Endothelial cell of umbilical vein (primary cell): ENCODE measurements around the gene CDC42SE1. TPM values are rescaled to one million over a fixed set of nuclear protein-coding genes. Genes with fewer than 3 reads are reported as not detected.
A peak's percentile ranks its signal among the peaks of the same experiment; 100 is the strongest.

Experiments used
- BruUV-seq: library from RNA; stranded (reverse); fragments of 400-500 nt; replicated peaks from 2 replicates; lab custom pipeline; 2021; lab: Mats Ljungman, UMichigan
- CTCF ChIA-PET: fragments of 300-600, 350-600 bp; sonication (Branson Sonifier 250); formaldehyde crosslinking; loops from one replicate; lab custom pipeline; 2021; ENCODE audit warnings: antibody characterized with exemption, inconsistent platforms; lab: Charles Lee
- POLR2A ChIA-PET: fragments of 300-600, 350-600 bp; sonication (Branson Sonifier 250); formaldehyde crosslinking; loops from one replicate; lab custom pipeline; 2021; ENCODE audit warnings: antibody characterized with exemption, inconsistent platforms; lab: Charles Lee
- DNase-seq: peaks from one replicate; pipeline ENCODE4 v3.0.0-alpha.2; 2011; ENCODE audit warnings: low read depth, low spot score
- FAIRE-seq: peaks from 2 replicates; lab custom pipeline; 2011; peaks lifted over from hg19 to GRCh38; lab: Jason Lieb, UNC
- H2AFZ ChIP-seq: 2 replicates; pipeline ENCODE4 v1.6.0; 2012; ENCODE audit warnings: low read depth, low read length, control low read depth, inconsistent platforms
- H3K27ac ChIP-seq: 2 replicates; pipeline ENCODE4 v1.5.1; 2011; ENCODE audit warnings: low read depth, mild to moderate bottlenecking, control low read depth, low read length, moderate library complexity; ENCODE audit not compliant: insufficient read depth
- H3K27me3 ChIP-seq, 2 experiments: 2 replicates each; pipeline versions ENCODE4 v1.6.0 to v1.6.1; 2011; ENCODE audit warnings: low read length in 2 of 2, mixed read lengths in 1 of 2; ENCODE audit not compliant: control insufficient read depth in 2 of 2, insufficient read depth in 2 of 2
- H3K36me3 ChIP-seq, 2 experiments: 2 replicates in 1 of 2; 3 replicates in 1 of 2; pipeline ENCODE4 v1.5.1; 2011; ENCODE audit warnings: low read length in 2 of 2, mild to moderate bottlenecking in 1 of 2, moderate library complexity in 1 of 2; ENCODE audit not compliant: control insufficient read depth in 2 of 2, insufficient read depth in 2 of 2; ENCODE audit errors: extremely low read depth in 1 of 2
- H3K4me1 ChIP-seq: 3 replicates; pipeline ENCODE4 v1.5.1; 2011; ENCODE audit warnings: mild to moderate bottlenecking, low read length; ENCODE audit not compliant: control insufficient read depth, insufficient read depth; ENCODE audit errors: extremely low read depth
- H3K4me2 ChIP-seq: 2 replicates; pipeline ENCODE4 v1.6.1; 2011; ENCODE audit warnings: low read length, control low read depth, mixed read lengths; ENCODE audit not compliant: insufficient read depth
- H3K4me3 ChIP-seq, 3 experiments: fragments of 200-600 bp in 1 of 3; sonication (generic), shearing (Covaris generic) in 1 of 3; replicated peaks in 1 of 3; 2 replicates each; pipeline ENCODE4 v1.5.1; 2011 to 2016; ENCODE audit warnings: control low read depth in 3 of 3, low read length in 3 of 3, mild to moderate bottlenecking in 2 of 3, inconsistent platforms in 1 of 3, low read depth in 1 of 3, moderate library complexity in 1 of 3; ENCODE audit not compliant: insufficient read depth in 1 of 3
- H3K79me2 ChIP-seq: 2 replicates; pipeline ENCODE4 v1.6.0; 2012; ENCODE audit warnings: low read length, inconsistent platforms; ENCODE audit not compliant: control insufficient read depth, insufficient read depth
- H3K9ac ChIP-seq: replicated peaks from 2 replicates; pipeline ENCODE3; 2011; ENCODE audit warnings: low read length, control low read depth; ENCODE audit not compliant: insufficient read depth; ENCODE audit errors: extremely low read depth
- H3K9me1 ChIP-seq: replicated peaks from 3 replicates; pipeline ENCODE4 v1.6.0; 2011; ENCODE audit warnings: mild to moderate bottlenecking, low read length; ENCODE audit not compliant: control insufficient read depth, insufficient read depth; ENCODE audit errors: extremely low read depth
- H3K9me3 ChIP-seq: replicated peaks from 2 replicates; pipeline ENCODE4 v1.5.1; 2012; ENCODE audit warnings: low read length, inconsistent platforms; ENCODE audit not compliant: control insufficient read depth, insufficient read depth
- H4K20me1 ChIP-seq: replicated peaks from 2 replicates; pipeline ENCODE3; 2011; ENCODE audit warnings: mild to moderate bottlenecking, low read length; ENCODE audit not compliant: control insufficient read depth, insufficient read depth; ENCODE audit errors: extremely low read depth
- GATA2 ChIP-seq: IDR thresholded peaks from 2 replicates; pipeline ENCODE4 v1.7.0; 2011; ENCODE audit warnings: low read depth, mild to moderate bottlenecking, moderate library complexity, mixed read lengths, low read length; ENCODE audit not compliant: insufficient read length, insufficient read depth
- JUN ChIP-seq: IDR thresholded peaks from 2 replicates; pipeline ENCODE4 v1.6.1; 2011; ENCODE audit warnings: borderline replicate concordance, low read depth; ENCODE audit not compliant: insufficient read length, insufficient read depth
- MYC ChIP-seq: IDR thresholded peaks from one replicate; pipeline ENCODE4 v1.6.1; 2011; ENCODE audit warnings: mild to moderate bottlenecking, low read depth, low read length
- POLR2A ChIP-seq: IDR thresholded peaks from 2 replicates; pipeline ENCODE4 v1.6.1; 2012; ENCODE audit warnings: low read depth, mild to moderate bottlenecking, control low read depth, low read length
- POLR2AphosphoS5 ChIP-seq: IDR thresholded peaks from 2 replicates; pipeline ENCODE4 v1.6.1; 2012; ENCODE audit warnings: low read depth, mild to moderate bottlenecking, control low read depth, low read length, moderate library complexity; ENCODE audit not compliant: insufficient read depth
- dilution Hi-C: fragments of 300-500 bp; cut with MboI; formaldehyde crosslinking; loops from one replicate; pipeline ENCODE4 v1.15.0; 2019; ENCODE audit warnings: low sequenced_read_pairs; ENCODE audit not compliant: extremely low pct_ligation_motif_present
- intact Hi-C: fragments of 100-400 bp; cut with micrococcal nuclease; formaldehyde crosslinking; loops from one replicate; pipeline ENCODE4 v1.10.0; 2022
- polyA plus RNA-seq, 4 experiments: library from polyadenylated mRNA; depleted of rRNA in 3 of 4; stranded (reverse) in 3 of 4; unstranded in 1 of 4; fragments of >200 nt; gene quantifications; 2 replicates each; pipeline versions ENCODE4 v1.2.1 to v1.2.3, GENCODE V29; 2011 to 2012; ENCODE audit warnings: missing spikeins in 1 of 4
- total RNA-seq: library from RNA; stranded (reverse); gene quantifications from 2 replicates; pipeline ENCODE4 v1.2.3, GENCODE V29; 2021

Gene CDC42SE1
- total and polyA plus RNA-seq, 2 donors (not counting 3 experiments of a cell fraction or from before 2014, with no cell fraction given): 59.6 to 85.9 TPM

- DNase-seq (no peak), FAIRE-seq (peak; percentile 69)
- dilution Hi-C loops (no loop called here), intact Hi-C loops (loop anchor here (1.0 kb wide), 1 partner anchor 9 kb away; the partner anchor contains the start of gene GABPB2)
- Histone ChIP-seq H3K9me1 (no peaks in the 10 kb centered on the region), H3K36me3 (peaks cover under 1 to 3% of the 10 kb centered on the region in 2 experiments), H3K27ac (peak overlapping the region; percentile 91), H3K79me2 (peaks cover 93% of the 10 kb centered on the region), H3K4me2 (peak overlapping the region; percentile 96), H3K9ac (peak overlapping the region; percentile 90), H3K9me3 (no peaks in the 10 kb centered on the region), H2AFZ (no peak overlapping the region), H3K27me3 (no peaks in the 10 kb centered on the region), H3K4me3 (peak overlapping the region; percentile 82 to 94 (median 91)), H3K4me1 (peaks cover 29% of the 10 kb centered on the region), H4K20me1 (peaks cover under 1% of the 10 kb centered on the region)
- ChIA-PET CTCF (interaction anchor here (1.4 to 6.1 kb wide), 5 partner anchors 9 to 38 kb away, joined by 3 to 39 read pairs (median 7); partner anchors contain the start of genes C1orf56 and GABPB2), POLR2A (interaction anchor here (0.9 kb wide), 1 partner anchor 9 kb away, joined by 3 read pairs; no protein-coding TSS in a partner anchor)
- BruUV-seq: no TSS peak
- TF ChIP-seq POLR2AphosphoS5 (no peak), MYC (no peak), JUN (no peak), POLR2A (no peak)
Observed at GRCh38 chr1:151061704-151062103, 2.3 kb upstream of the CDC42SE1 start.

GRCh38 chr1:151060657-151061421 lies 1.4 kb upstream of the CDC42SE1 start:
- CTCF ChIA-PET: interaction anchor here (0.8 to 6.1 kb wide), 4 partner anchors 10 to 36 kb away, joined by 3 to 39 read pairs (median 17); partner anchors contain the start of genes C1orf56 and GABPB2
- FAIRE-seq: peak; percentile 67

More at GRCh38 chr1:151060657-151061421, 1.4 kb upstream of the CDC42SE1 start:
- Histone ChIP-seq H3K9ac (peak overlapping the region; percentile 90), H3K27me3 (no peaks in the 10 kb centered on the region), H3K9me1 (no peaks in the 10 kb centered on the region), H3K4me3 (peak overlapping the region; percentile 82 to 94 (median 91)), H3K36me3 (peaks cover 4 to 6% of the 10 kb centered on the region in 2 experiments), H3K79me2 (peaks cover 95% of the 10 kb centered on the region), H3K4me1 (peaks cover 35% of the 10 kb centered on the region), H3K9me3 (no peaks in the 10 kb centered on the region), H2AFZ (peak overlapping the region; percentile 77), H4K20me1 (peaks cover 4% of the 10 kb centered on the region), H3K27ac (peak overlapping the region; percentile 91), H3K4me2 (peak overlapping the region; percentile 96)
- dilution Hi-C loops: no loop called here
- POLR2A ChIA-PET: interaction anchor here (0.9 kb wide), 1 partner anchor 11 kb away, joined by 5 read pairs; no protein-coding TSS in a partner anchor
- intact Hi-C loops: loop anchor here (1.0 kb wide), 1 partner anchor 9 kb away; the partner anchor contains the start of gene GABPB2
- BruUV-seq: no TSS peak
- DNase-seq: peak; percentile 41
- TF ChIP-seq POLR2AphosphoS5 (peak; percentile 27), GATA2 (no peak)
